AG09319 (cell line): ENCODE data around the gene EML4.

Source experiments
- DNase-seq: peaks from one replicate; pipeline ENCODE4 v3.0.0-alpha.2; 2010; ENCODE audit warnings: low read depth; ENCODE audit errors: extremely low read depth
- CTCF ChIP-seq: IDR thresholded peaks from 2 replicates; pipeline ENCODE4 v1.5.1; 2011; ENCODE audit warnings: low read depth, mild to moderate bottlenecking, inconsistent platforms, low read length, moderate library complexity

EML4 gene

GRCh38 chr2:42229949-42230348 is 60.8 kb downstream of the EML4 start:
- no peak for DNase-seq
- TF ChIP-seq CTCF = no peak

GRCh38 chr2:42230891-42231290 is 61.7 kb downstream of the EML4 start:
- no peak for DNase-seq
- TF ChIP-seq CTCF = no peak

GRCh38 chr2:42232024-42232423 is 62.9 kb downstream of the EML4 start:
- no peak for DNase-seq

GRCh38 chr2:42233976-42234441 is 64.9 kb downstream of the EML4 start:
- TF ChIP-seq CTCF = no peak
- DNase-seq = no peak

More at GRCh38 chr2:42232024-42232423, 62.9 kb downstream of the EML4 start:
- no peak for TF ChIP-seq CTCF

- DNase-seq = no peak
Measured at GRCh38 chr2:42236911-42237310, 67.8 kb downstream of the EML4 start.

GRCh38 chr2:42238644-42239288 is 69.6 kb downstream of the EML4 start:
- DNase-seq = no peak
- TF ChIP-seq CTCF = peak; percentile 19

More at GRCh38 chr2:42236911-42237310, 67.8 kb downstream of the EML4 start:
- no peak for TF ChIP-seq CTCF

- no peak for TF ChIP-seq CTCF
Measured at GRCh38 chr2:42239289-42239661, 70.1 kb downstream of the EML4 start.

More at GRCh38 chr2:42239289-42239661, 70.1 kb downstream of the EML4 start:
- no peak for DNase-seq
